H1 (cell line): ENCODE results near the gene CERKL. TPM values are rescaled to one million over a fixed set of nuclear protein-coding genes. Genes with fewer than 3 reads are reported as not detected.

ENCODE experiments used
- EGR1 ChIP-seq: IDR thresholded peaks from 2 replicates; pipeline ENCODE4 v1.6.1; 2011; ENCODE audit warnings: low read depth, low read length, borderline replicate concordance
- RAD21 ChIP-seq, 2 experiments: IDR thresholded peaks in 1 of 2; conservative IDR thresholded peaks in 1 of 2; 2 replicates each; pipeline ENCODE4 v1.6.1; 2011; ENCODE audit warnings: low read depth in 2 of 2, low read length in 2 of 2, improper control_type of control experiment in 1 of 2, inconsistent platforms in 1 of 2, mild to moderate bottlenecking in 1 of 2, moderate library complexity in 1 of 2
- SP2 ChIP-seq: IDR thresholded peaks from 2 replicates; pipeline ENCODE4 v1.6.1; 2012; ENCODE audit warnings: mild to moderate bottlenecking, low read length, inconsistent platforms
- polyA plus RNA-seq, 7 experiments: library from polyadenylated mRNA; depleted of rRNA in 3 of 7; stranded (reverse) in 5 of 7; unstranded in 2 of 7; fragments of >200 nt in 5 of 7; fragments of 200-250 nt in 2 of 7; gene quantifications; 1 replicate in 5 of 7; 2 replicates in 1 of 7; 4 replicates in 1 of 7; pipeline versions ENCODE4 v1.2.1 to v1.2.3, GENCODE V29; 2011 to 2013; ENCODE audit warnings: missing spikeins in 2 of 7, mixed read lengths in 2 of 7
- total RNA-seq: library from RNA; stranded (reverse); fragmentation: NEBNext Ultra II Directional; extraction: Animal tissue kit (Norgen Biotek cat#: 25700); gene quantifications from 2 replicates; pipeline ENCODE4 v1.2.1, GENCODE V29; 2021
- TF ChIP-seq, protein P1 (sequence below): IDR thresholded peaks from 2 replicates; pipeline ENCODE4 v1.6.1; 2011; ENCODE audit warnings: low read depth, mild to moderate bottlenecking, low read length; ENCODE audit not compliant: insufficient read depth

Gene CERKL
- total and polyA plus RNA-seq, 2 of the 8 experiments (the other 6 are each of a cell fraction or from before 2014, with no cell fraction given): 0.05 TPM; not detected in 1

DNA sequence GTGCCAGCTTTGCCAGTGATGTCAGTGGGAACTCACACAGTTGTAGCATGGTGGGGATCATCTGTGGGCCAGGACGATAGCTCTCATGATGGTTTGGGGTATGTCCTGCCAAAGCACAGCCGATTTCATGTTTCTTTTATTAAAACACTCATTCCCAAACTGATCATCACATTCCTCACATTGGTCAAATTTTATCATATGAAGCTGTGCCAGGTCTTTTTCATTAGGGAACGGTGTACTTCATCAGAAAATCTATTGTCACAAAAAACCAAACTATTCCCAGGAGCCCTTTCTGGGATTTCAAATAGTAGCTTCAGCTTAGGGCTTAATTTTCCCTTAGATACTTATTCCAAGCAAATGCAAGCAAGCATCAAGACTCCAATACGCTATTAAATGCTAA, 157.7 kb downstream of the CERKL start (continued):
- TF ChIP-seq, protein P1, sequence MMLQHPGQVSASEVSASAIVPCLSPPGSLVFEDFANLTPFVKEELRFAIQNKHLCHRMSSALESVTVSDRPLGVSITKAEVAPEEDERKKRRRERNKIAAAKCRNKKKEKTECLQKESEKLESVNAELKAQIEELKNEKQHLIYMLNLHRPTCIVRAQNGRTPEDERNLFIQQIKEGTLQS: no peak
- no peak for TF ChIP-seq SP2
- TF ChIP-seq RAD21 (IDR thresholded peaks at IDR 0.05 in 1 of 2, conservative IDR thresholded peaks at IDR 0.05 in 1 of 2; ENCODE audit: low read depth in 2 of 2, low read length in 2 of 2): no peak
- TF ChIP-seq EGR1: no peak
- TF ChIP-seq, all 59 proteins: peak for 0

Other genes starting within 250 kb of the CERKL start
- gene ITGA4, start 199.7 kb downstream of the CERKL start, total RNA-seq: 2.0 and 2.1 TPM in 2 replicates
- gene ITGA4, start 199.7 kb downstream of the CERKL start, polyA plus RNA-seq (2011; rRNA removed): 0.60 and 0.63 TPM in 2 replicates
- not detected in 2 replicates for gene NEUROD1, start 23.4 kb upstream of the CERKL start, total RNA-seq
- gene NEUROD1, start 23.4 kb upstream of the CERKL start, polyA plus RNA-seq (2011; rRNA removed): 0.08 TPM in 2 replicates
- gene ITPRID2, start 234.6 kb upstream of the CERKL start, total RNA-seq: 12.6 and 13.5 TPM in 2 replicates
- gene ITPRID2, start 234.6 kb upstream of the CERKL start, polyA plus RNA-seq (2011; rRNA removed): 1.2 and 1.9 TPM in 2 replicates